GM21786 (cell line): ENCODE results near the gene ZBED2.

Experiments
- ATAC-seq: cut with Tn5 transposase; IDR thresholded peaks from one replicate; pipeline ENCODE4 v1.9.1; 2021; ENCODE audit not compliant: unreplicated experiment

ZBED2 gene

GRCh38 chr3:111604119-111604518, 9.0 kb upstream of the ZBED2 start:
- ATAC-seq, result peak; percentile 35

GRCh38 chr3:111603679-111604078, 8.5 kb upstream of the ZBED2 start:
- peak; percentile 68 for ATAC-seq

GRCh38 chr3:111601810-111602209, 6.7 kb upstream of the ZBED2 start:
- no peak for ATAC-seq

GRCh38 chr3:111598552-111598951, 3.4 kb upstream of the ZBED2 start:
- ATAC-seq, result no peak

- no peak for ATAC-seq
These were observed 3.0 kb upstream of the ZBED2 start for GRCh38 chr3:111598139-111598538.

GRCh38 chr3:111596328-111596727, 1.2 kb upstream of the ZBED2 start:
- no peak for ATAC-seq

- ATAC-seq, result no peak
These were observed 365 bp downstream of the ZBED2 start for GRCh38 chr3:111594781-111595180.

- peak; percentile 58 for ATAC-seq
These were observed 941 bp downstream of the ZBED2 start for GRCh38 chr3:111594205-111594604.

- ATAC-seq, result no peak
These were observed 1.5 kb downstream of the ZBED2 start for GRCh38 chr3:111593666-111594065.

GRCh38 chr3:111592936-111593335, 2.2 kb downstream of the ZBED2 start:
- no peak for ATAC-seq

GRCh38 chr3:111592143-111592542, 3.0 kb downstream of the ZBED2 start:
- no peak for ATAC-seq

- ATAC-seq, result no peak
These were observed 3.6 kb downstream of the ZBED2 start for GRCh38 chr3:111591555-111591954.

- no peak for ATAC-seq
These were observed 5.0 kb downstream of the ZBED2 start for GRCh38 chr3:111590143-111590491.

GRCh38 chr3:111589303-111590142, 5.6 kb downstream of the ZBED2 start:
- ATAC-seq, result no peak

GRCh38 chr3:111588527-111588926, 6.6 kb downstream of the ZBED2 start:
- ATAC-seq, result no peak

GRCh38 chr3:111585217-111585616, 9.9 kb downstream of the ZBED2 start:
- ATAC-seq, result no peak

GRCh38 chr3:111584744-111585143, 10.4 kb downstream of the ZBED2 start:
- no peak for ATAC-seq

GRCh38 chr3:111582120-111582474, 13.0 kb downstream of the ZBED2 start:
- ATAC-seq, result no peak

- ATAC-seq, result no peak
These were observed 13.6 kb downstream of the ZBED2 start for GRCh38 chr3:111581403-111582119.

- ATAC-seq, result no peak
These were observed 15.7 kb downstream of the ZBED2 start for GRCh38 chr3:111579495-111579894.

- no peak for ATAC-seq
These were observed 16.3 kb downstream of the ZBED2 start for GRCh38 chr3:111578867-111579266.
